SH-SY5Y (cell line): ENCODE data around the gene ATP12A.

Experiments
- GATA2 ChIP-seq: IDR thresholded peaks from 2 replicates; pipeline ENCODE4 v1.6.1; 2011; ENCODE audit warnings: mild to moderate bottlenecking, low read depth, low read length
- GATA3 ChIP-seq: IDR thresholded peaks from 2 replicates; pipeline ENCODE4 v1.6.1; 2011; ENCODE audit warnings: low read depth, mild to moderate bottlenecking, low read length, moderate library complexity

GRCh38 chr13:24681930-24682329, 1.7 kb downstream of the ATP12A start:
- TF ChIP-seq GATA2 (no peak), GATA3 (no peak)
